Effector memory CD8-positive, alpha-beta T cell (primary cell): ENCODE data around the gene MTRF1.
A peak's percentile ranks its signal among the peaks of the same experiment; 100 is the strongest.

Experiments
- ATAC-seq: fragments of 150-1000 bp; cut with Tn5 transposase; replicated peaks from 2 replicates; pipeline ENCODE4 v1.10.0; 2021; ENCODE audit warnings: mild to moderate bottlenecking, moderate library complexity
- DNase-seq, 3 experiments: peaks; one replicate each; pipeline ENCODE4 v3.0.0; 2021
- H3K27ac Mint-ChIP-seq, 2 donors: one replicate each; pipeline ENCODE4 v1.8.0; 2022; ENCODE audit warnings: mild to moderate bottlenecking in 2 of 2, mixed read lengths in 2 of 2, moderate library complexity in 2 of 2
- H3K27me3 Mint-ChIP-seq, 2 donors: one replicate each; pipeline ENCODE4 v1.8.0; 2022; ENCODE audit warnings: mixed read lengths in 2 of 2
- H3K36me3 Mint-ChIP-seq: one replicate; pipeline ENCODE4 v1.8.0; 2022; ENCODE audit warnings: mild to moderate bottlenecking, moderate library complexity, mixed read lengths; ENCODE audit not compliant: insufficient read depth
- H3K4me1 Mint-ChIP-seq, 2 donors: one replicate each; pipeline ENCODE4 v1.8.0; 2022; ENCODE audit warnings: low read depth in 2 of 2, mixed read lengths in 2 of 2
- H3K4me3 Mint-ChIP-seq, 2 donors: one replicate each; pipeline ENCODE4 v1.8.0; 2022; ENCODE audit warnings: mild to moderate bottlenecking in 2 of 2, mixed read lengths in 2 of 2, moderate library complexity in 2 of 2
- H3K9me3 Mint-ChIP-seq, 2 donors: one replicate each; pipeline ENCODE4 v1.8.0; 2022; ENCODE audit warnings: mixed read lengths in 2 of 2

MTRF1 gene

GRCh38 chr13:41229356-41229755 is 34.0 kb downstream of the MTRF1 start:
- Mint-ChIP-seq H3K27me3 (no peaks in the 10 kb centered on the region), H3K27ac (no peak overlapping the region), H3K4me1 (peaks cover 3 to 17% of the 10 kb centered on the region in 2 donors), H3K36me3 (peaks cover 37% of the 10 kb centered on the region), H3K9me3 (no peaks in the 10 kb centered on the region), H3K4me3 (no peak overlapping the region)
- no peak for DNase-seq
- ATAC-seq: no peak

GRCh38 chr13:41224113-41225110 is 39.0 kb downstream of the MTRF1 start:
- H3K9me3 Mint-ChIP-seq: no peaks in the 10 kb centered on the region
- H3K4me1 Mint-ChIP-seq: no peaks in the 10 kb centered on the region
- no peak for ATAC-seq
- no peaks in the 10 kb centered on the region for H3K27me3 Mint-ChIP-seq
- H3K4me3 Mint-ChIP-seq: no peak overlapping the region
- H3K36me3 Mint-ChIP-seq: peaks cover 19% of the 10 kb centered on the region
- no peak for DNase-seq
- H3K27ac Mint-ChIP-seq: peak overlapping the region in 1 of 2 donors; percentile 12

- H3K4me1 Mint-ChIP-seq: no peaks in the 10 kb centered on the region
- peaks cover 23% of the 10 kb centered on the region for H3K36me3 Mint-ChIP-seq
- ATAC-seq (peak; percentile 87), DNase-seq (peak; percentile 41 to 53 (median 51))
- H3K27me3 Mint-ChIP-seq: no peaks in the 10 kb centered on the region
- no peak overlapping the region for H3K4me3 Mint-ChIP-seq
- H3K9me3 Mint-ChIP-seq: no peaks in the 10 kb centered on the region
- no peak overlapping the region for H3K27ac Mint-ChIP-seq
Observed at GRCh38 chr13:41222259-41222852, 41.0 kb downstream of the MTRF1 start.

- Mint-ChIP-seq H3K27me3 (no peaks in the 10 kb centered on the region), H3K9me3 (no peaks in the 10 kb centered on the region), H3K4me3 (no peak overlapping the region), H3K27ac (no peak overlapping the region), H3K36me3 (peaks cover 16% of the 10 kb centered on the region), H3K4me1 (no peaks in the 10 kb centered on the region)
- DNase-seq (no peak), ATAC-seq (no peak)
Observed at GRCh38 chr13:41220401-41220800, 43.0 kb downstream of the MTRF1 start.

- Mint-ChIP-seq H3K27me3 (no peaks in the 10 kb centered on the region), H3K9me3 (peaks cover 2 to 5% of the 10 kb centered on the region in 2 donors), H3K4me1 (no peaks in the 10 kb centered on the region), H3K27ac (no peak overlapping the region), H3K4me3 (no peak overlapping the region), H3K36me3 (peaks cover 6% of the 10 kb centered on the region)
- DNase-seq (no peak), ATAC-seq (no peak)
Observed at GRCh38 chr13:41216160-41216559, 47.2 kb downstream of the MTRF1 start.

GRCh38 chr13:41213919-41214318 is 49.5 kb downstream of the MTRF1 start:
- no peak overlapping the region for H3K4me3 Mint-ChIP-seq
- DNase-seq: no peak
- ATAC-seq: no peak
- no peaks in the 10 kb centered on the region for H3K27me3 Mint-ChIP-seq
- H3K36me3 Mint-ChIP-seq: peaks cover 3% of the 10 kb centered on the region
- H3K27ac Mint-ChIP-seq: peak overlapping the region in 1 of 2 donors; percentile 55
- H3K9me3 Mint-ChIP-seq: peaks cover 2 to 8% of the 10 kb centered on the region in 2 donors
- H3K4me1 Mint-ChIP-seq: no peaks in the 10 kb centered on the region

- Mint-ChIP-seq H3K9me3 (peaks cover 2 to 8% of the 10 kb centered on the region in 2 donors), H3K27ac (peak overlapping the region in 1 of 2 donors; percentile 55), H3K4me1 (no peaks in the 10 kb centered on the region), H3K27me3 (no peaks in the 10 kb centered on the region), H3K4me3 (no peak overlapping the region), H3K36me3 (peaks cover 3% of the 10 kb centered on the region)
- no peak for DNase-seq
- no peak for ATAC-seq
Observed at GRCh38 chr13:41213316-41213715, 50.1 kb downstream of the MTRF1 start.

GRCh38 chr13:41212881-41213280 is 50.5 kb downstream of the MTRF1 start:
- no peak for ATAC-seq
- H3K27ac Mint-ChIP-seq: no peak overlapping the region
- peaks cover 3% of the 10 kb centered on the region for H3K36me3 Mint-ChIP-seq
- no peak overlapping the region for H3K4me3 Mint-ChIP-seq
- H3K4me1 Mint-ChIP-seq: no peaks in the 10 kb centered on the region
- H3K9me3 Mint-ChIP-seq: peaks cover 2 to 8% of the 10 kb centered on the region in 2 donors
- no peaks in the 10 kb centered on the region for H3K27me3 Mint-ChIP-seq
- no peak for DNase-seq

GRCh38 chr13:41211062-41211461 is 52.3 kb downstream of the MTRF1 start:
- no peaks in the 10 kb centered on the region for H3K4me1 Mint-ChIP-seq
- H3K36me3 Mint-ChIP-seq: peaks cover 3% of the 10 kb centered on the region
- no peak for ATAC-seq
- no peaks in the 10 kb centered on the region for H3K27me3 Mint-ChIP-seq
- H3K27ac Mint-ChIP-seq: no peak overlapping the region
- no peak overlapping the region for H3K4me3 Mint-ChIP-seq
- H3K9me3 Mint-ChIP-seq: peaks cover 2 to 8% of the 10 kb centered on the region in 2 donors
- no peak for DNase-seq

GRCh38 chr13:41206467-41206866 is 56.9 kb downstream of the MTRF1 start:
- ATAC-seq (no peak), DNase-seq (no peak)
- Mint-ChIP-seq H3K4me3 (no peak overlapping the region), H3K4me1 (no peaks in the 10 kb centered on the region), H3K27me3 (no peaks in the 10 kb centered on the region), H3K36me3 (no peaks in the 10 kb centered on the region), H3K27ac (no peak overlapping the region), H3K9me3 (peaks cover 2 to 6% of the 10 kb centered on the region in 2 donors)

- Mint-ChIP-seq H3K4me1 (no peaks in the 10 kb centered on the region), H3K27me3 (no peaks in the 10 kb centered on the region), H3K27ac (no peak overlapping the region), H3K9me3 (no peaks in the 10 kb centered on the region), H3K36me3 (no peaks in the 10 kb centered on the region), H3K4me3 (no peak overlapping the region)
- ATAC-seq (no peak), DNase-seq (no peak)
Observed at GRCh38 chr13:41203810-41204209, 59.6 kb downstream of the MTRF1 start.

GRCh38 chr13:41200126-41200525 is 63.2 kb downstream of the MTRF1 start:
- Mint-ChIP-seq H3K36me3 (no peaks in the 10 kb centered on the region), H3K27me3 (no peaks in the 10 kb centered on the region), H3K4me3 (no peak overlapping the region), H3K4me1 (no peaks in the 10 kb centered on the region), H3K27ac (no peak overlapping the region), H3K9me3 (no peaks in the 10 kb centered on the region)
- DNase-seq (no peak), ATAC-seq (no peak)

GRCh38 chr13:41199526-41199925 is 63.9 kb downstream of the MTRF1 start:
- Mint-ChIP-seq H3K27me3 (no peaks in the 10 kb centered on the region), H3K4me1 (peaks cover 0 to 2% of the 10 kb centered on the region in 2 donors), H3K4me3 (no peak overlapping the region), H3K27ac (no peak overlapping the region), H3K9me3 (no peaks in the 10 kb centered on the region), H3K36me3 (no peaks in the 10 kb centered on the region)
- peak; percentile 43 for ATAC-seq
- no peak for DNase-seq

- Mint-ChIP-seq H3K4me1 (peaks cover 2 to 4% of the 10 kb centered on the region in 2 donors), H3K4me3 (no peak overlapping the region), H3K27me3 (no peaks in the 10 kb centered on the region), H3K27ac (no peak overlapping the region), H3K9me3 (no peaks in the 10 kb centered on the region), H3K36me3 (peaks cover under 1% of the 10 kb centered on the region)
- ATAC-seq (no peak), DNase-seq (no peak)
Observed at GRCh38 chr13:41199079-41199478, 64.3 kb downstream of the MTRF1 start.
